HG03442 (cell line): ENCODE data around the gene DOK7.
"Not testable (repeated sequence)": the region's sequence is repeated elsewhere in the genome, so short reads cannot be mapped to it uniquely, and the experiment has no call there.

Experiments used
- ATAC-seq: cut with Tn5 transposase; IDR thresholded peaks from one replicate; pipeline ENCODE4 v1.9.1; 2021; ENCODE audit warnings: mild to moderate bottlenecking, moderate library complexity; ENCODE audit not compliant: unreplicated experiment

Gene DOK7

GRCh38 chr4:3530663-3531254, 67.7 kb downstream of the DOK7 start:
- ATAC-seq = no peak

- no peak for ATAC-seq
These were observed 68.3 kb downstream of the DOK7 start for GRCh38 chr4:3531318-3531878.

GRCh38 chr4:3531879-3532750, 69.0 kb downstream of the DOK7 start, which contains the start of gene LRPAP1:
TSS of gene LRPAP1 (minus strand) at chr4:3532422. CDS start at chr4:3532412, 10 bp downstream.
- ATAC-seq = peak; percentile 77

- ATAC-seq = no peak
These were observed 69.8 kb downstream of the DOK7 start for GRCh38 chr4:3532751-3533422.

GRCh38 chr4:3533423-3533820, 70.3 kb downstream of the DOK7 start:
- ATAC-seq = no peak

GRCh38 chr4:3535812-3536211, 72.7 kb downstream of the DOK7 start:
- ATAC-seq = not testable (repeated sequence)

- ATAC-seq = not testable (repeated sequence)
These were observed 75.8 kb downstream of the DOK7 start for GRCh38 chr4:3538906-3539305.

GRCh38 chr4:3543415-3543814, 80.3 kb downstream of the DOK7 start:
- not testable (repeated sequence) for ATAC-seq
